DOHH2 (cell line): ENCODE measurements around the gene GAS2L2.

ENCODE experiments used
- H3F3A ChIP-seq: fragments of 200-600 bp; sonication (generic), shearing (Covaris generic); 2 replicates; pipeline ENCODE4 v1.6.0; 2016; ENCODE audit warnings: antibody characterized with exemption, mild to moderate bottlenecking; ENCODE audit not compliant: control insufficient read depth, insufficient read depth
- H3K27ac ChIP-seq: fragments of 200-600 bp; sonication (generic); 2 replicates; pipeline ENCODE4 v1.5.1; 2014; ENCODE audit warnings: low read depth, mild to moderate bottlenecking, low read length, moderate library complexity
- H3K27me3 ChIP-seq: fragments of 200-600 bp; sonication (generic); 2 replicates; pipeline ENCODE4 v1.6.1; 2014; ENCODE audit warnings: mild to moderate bottlenecking, low read length, mixed read lengths; ENCODE audit not compliant: control insufficient read depth
- H3K36me3 ChIP-seq: fragments of 200-600 bp; sonication (generic); 2 replicates; pipeline ENCODE4 v1.6.1; 2014; ENCODE audit warnings: mild to moderate bottlenecking, low read length, moderate library complexity, mixed read lengths; ENCODE audit not compliant: control insufficient read depth
- H3K4me1 ChIP-seq: fragments of 200-600 bp; sonication (generic); 2 replicates; pipeline ENCODE4 v1.6.1; 2014; ENCODE audit warnings: mild to moderate bottlenecking, low read length, mixed read lengths; ENCODE audit not compliant: control insufficient read depth
- H3K4me2 ChIP-seq: fragments of 200-600 bp; sonication (generic); 2 replicates; pipeline ENCODE4 v1.6.0; 2014; ENCODE audit warnings: mild to moderate bottlenecking, low read length, moderate library complexity
- H3K4me3 ChIP-seq: fragments of 200-600 bp; sonication (generic); 2 replicates; pipeline ENCODE4 v1.5.1; 2014; ENCODE audit warnings: mild to moderate bottlenecking, low read length, mixed read lengths
- H3K79me2 ChIP-seq: fragments of 200-600 bp; sonication (generic); 2 replicates; pipeline ENCODE4 v1.6.1; 2014; ENCODE audit warnings: mild to moderate bottlenecking, low read length, mixed read lengths; ENCODE audit not compliant: control insufficient read depth
- H3K9me2 ChIP-seq: fragments of 200-600 bp; sonication (generic); replicated peaks from 2 replicates; pipeline ENCODE4 v1.6.1; 2014; ENCODE audit warnings: mild to moderate bottlenecking, low read length, mixed read lengths; ENCODE audit not compliant: control insufficient read depth
- H3K9me3 ChIP-seq: fragments of 200-600 bp; sonication (generic); 2 replicates; pipeline ENCODE4 v1.6.1; 2014; ENCODE audit warnings: antibody characterized with exemption, low read length, mixed read lengths; ENCODE audit not compliant: control insufficient read depth, insufficient read depth
- H4K20me1 ChIP-seq: fragments of 200-600 bp; sonication (generic); 2 replicates; pipeline ENCODE4 v1.6.0; 2014; ENCODE audit warnings: low read depth, mild to moderate bottlenecking, antibody characterized with exemption, low read length, moderate library complexity; ENCODE audit not compliant: control insufficient read depth, insufficient read depth
- CTCF ChIP-seq: fragments of 200-600 bp; sonication (generic); IDR thresholded peaks from one replicate; pipeline ENCODE4 v1.5.1; 2014; ENCODE audit warnings: antibody characterized with exemption, mild to moderate bottlenecking, low read depth, low read length; ENCODE audit not compliant: poor library complexity, severe bottlenecking
- EZH2phosphoT487 ChIP-seq: fragments of 200-600 bp; sonication (generic); IDR thresholded peaks from 2 replicates; pipeline ENCODE4 v1.6.1; 2017; ENCODE audit warnings: borderline replicate concordance, mild to moderate bottlenecking, antibody characterized with exemption, low read length, moderate library complexity, mixed read lengths

Gene GAS2L2

GRCh38 chr17:35775583-35775982 lies 22.5 kb upstream of the GAS2L2 start:
- peaks cover 11% of the 10 kb centered on the region for H3K27me3 ChIP-seq

GRCh38 chr17:35775039-35775438 lies 22.0 kb upstream of the GAS2L2 start:
- H3K79me2 ChIP-seq = no peaks in the 10 kb centered on the region

More at GRCh38 chr17:35775583-35775982, 22.5 kb upstream of the GAS2L2 start:
- H3K9me3 ChIP-seq = no peaks in the 10 kb centered on the region
- H4K20me1 ChIP-seq = no peaks in the 10 kb centered on the region
- no peaks in the 10 kb centered on the region for H3K9me2 ChIP-seq
- H3K79me2 ChIP-seq = no peaks in the 10 kb centered on the region
- H3K4me3 ChIP-seq = no peak overlapping the region
- H3K36me3 ChIP-seq = no peaks in the 10 kb centered on the region
- H3F3A ChIP-seq = no peaks in the 10 kb centered on the region
- no peak overlapping the region for H3K27ac ChIP-seq
- no peak for TF ChIP-seq CTCF
- TF ChIP-seq EZH2phosphoT487 = no peak
- no peaks in the 10 kb centered on the region for H3K4me1 ChIP-seq
- no peak overlapping the region for H3K4me2 ChIP-seq

DNA sequence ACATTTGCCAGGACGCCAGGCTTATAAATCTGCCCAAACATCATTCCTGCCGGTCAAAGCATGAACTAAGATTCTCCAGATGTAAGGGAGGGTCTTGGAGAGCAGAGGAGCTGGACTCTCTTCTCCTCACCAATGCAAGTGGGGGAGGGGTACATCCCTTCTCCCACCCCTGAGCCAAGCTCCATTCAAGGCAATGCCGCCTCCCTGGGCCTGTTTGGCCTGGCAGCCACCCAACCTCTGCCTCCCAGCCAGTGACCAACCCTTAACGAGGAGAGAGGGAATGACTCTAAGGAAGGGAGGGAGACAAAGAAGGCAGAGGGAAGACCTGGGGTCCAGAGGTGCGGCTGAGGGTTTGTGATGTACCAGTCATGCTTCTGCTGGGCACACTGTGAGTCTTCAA lies 21.5 kb upstream of the GAS2L2 start:
- H3K9me3 ChIP-seq = no peaks in the 10 kb centered on the region
- H3K4me3 ChIP-seq = no peak overlapping the region
- H3F3A ChIP-seq = no peaks in the 10 kb centered on the region
- no peak overlapping the region for H3K27ac ChIP-seq
- no peaks in the 10 kb centered on the region for H3K9me2 ChIP-seq
- H3K27me3 ChIP-seq = peaks cover 11% of the 10 kb centered on the region
- no peaks in the 10 kb centered on the region for H4K20me1 ChIP-seq
- no peaks in the 10 kb centered on the region for H3K4me1 ChIP-seq
- no peak overlapping the region for H3K4me2 ChIP-seq
- TF ChIP-seq EZH2phosphoT487 = no peak
- no peak for TF ChIP-seq CTCF
- H3K79me2 ChIP-seq = no peaks in the 10 kb centered on the region
- no peaks in the 10 kb centered on the region for H3K36me3 ChIP-seq

More at GRCh38 chr17:35775039-35775438, 22.0 kb upstream of the GAS2L2 start:
- Histone ChIP-seq H4K20me1 (no peaks in the 10 kb centered on the region), H3K9me3 (no peaks in the 10 kb centered on the region), H3K27me3 (peaks cover 11% of the 10 kb centered on the region), H3K9me2 (no peaks in the 10 kb centered on the region), H3K36me3 (no peaks in the 10 kb centered on the region), H3K4me1 (no peaks in the 10 kb centered on the region), H3K4me2 (no peak overlapping the region), H3K4me3 (no peak overlapping the region), H3F3A (no peaks in the 10 kb centered on the region), H3K27ac (no peak overlapping the region)
- TF ChIP-seq CTCF (no peak), EZH2phosphoT487 (no peak)
